ENCODE measurements around the gene TMEM164.

The TMEM164 gene

DNA sequence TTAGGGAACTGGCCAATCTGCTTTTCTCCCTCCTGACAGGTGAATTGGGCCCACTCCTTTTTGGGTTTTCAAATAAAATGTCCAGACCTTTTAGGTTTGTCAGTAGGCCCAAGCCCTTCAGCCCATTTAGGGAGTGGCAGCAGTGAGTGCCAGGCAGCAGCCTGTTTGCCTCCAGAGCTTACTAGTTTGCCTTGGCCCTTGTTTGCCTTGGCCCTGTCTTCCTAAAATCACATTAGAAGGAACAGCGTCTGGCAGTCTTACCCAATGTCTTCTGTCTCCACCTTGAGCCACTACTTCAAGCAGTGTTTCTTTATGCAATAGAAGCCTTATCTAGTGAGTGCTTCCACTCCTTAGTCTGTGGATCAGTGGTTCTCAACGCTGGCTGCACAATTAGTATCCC, 117.1 kb downstream of the TMEM164 start:
- no peak overlapping the region for H3K4me3 ChIP-seq (ENCODE audit: low read depth in 1 of 5, low read length in 5 of 5)
- no peaks in the 10 kb centered on the region for H3K27me3 ChIP-seq (ENCODE audit: control insufficient read depth in 5 of 5, insufficient read depth in 4 of 5, low read length in 5 of 5)
- H3K4me1 ChIP-seq (ENCODE audit: control insufficient read depth in 5 of 5, insufficient read depth in 5 of 5, low read length in 5 of 5): peaks cover 0 to 12% (median 0%) of the 10 kb centered on the region in 5 donors
- no peaks in the 10 kb centered on the region for H3K9me3 ChIP-seq (ENCODE audit: control insufficient read depth in 5 of 5, low read length in 5 of 5)
- peaks cover 0 to 11% (median 2%) of the 10 kb centered on the region in 5 donors for H3K36me3 ChIP-seq (ENCODE audit: control insufficient read depth in 5 of 5, insufficient read depth in 5 of 5, low read length in 5 of 5)
- H3K9ac ChIP-seq (ENCODE audit: low read length in 5 of 5): peak overlapping the region in 1 of 5 donors; percentile 57
- peak overlapping the region; percentile 12 for H3K27ac ChIP-seq (ENCODE audit: low read depth, low read length)

DNA sequence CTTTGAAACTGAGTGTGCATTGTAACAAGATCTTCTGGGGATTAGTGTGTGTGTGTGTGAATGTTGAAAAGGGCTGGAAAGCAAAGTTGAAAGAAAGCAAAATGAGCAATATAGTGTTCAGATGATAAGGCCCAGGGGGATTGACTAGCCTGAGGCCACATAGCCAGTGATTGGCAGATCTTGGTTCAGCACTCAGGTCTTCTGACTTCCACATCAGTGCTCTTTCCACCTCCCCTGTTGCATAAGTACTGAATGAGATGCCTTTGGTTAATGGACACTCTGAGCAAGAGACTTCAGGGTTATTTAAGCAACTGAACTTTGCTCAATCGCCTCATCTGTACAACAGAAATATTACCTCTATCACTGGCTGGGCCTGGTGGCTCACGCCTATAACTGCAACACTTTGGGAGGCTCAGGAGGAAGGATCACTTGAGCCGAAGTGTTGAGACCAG, 120.4 kb downstream of the TMEM164 start:
- H3K36me3 ChIP-seq (ENCODE audit: control insufficient read depth in 5 of 5, insufficient read depth in 5 of 5, low read length in 5 of 5): peaks cover 0 to 4% (median under 1%) of the 10 kb centered on the region in 5 donors
- no peak overlapping the region for H3K4me3 ChIP-seq (ENCODE audit: low read depth in 1 of 5, low read length in 5 of 5)
- H3K4me1 ChIP-seq (ENCODE audit: control insufficient read depth in 5 of 5, insufficient read depth in 5 of 5, low read length in 5 of 5): peaks cover 0 to 28% (median 0%) of the 10 kb centered on the region in 5 donors
- no peaks in the 10 kb centered on the region for H3K9me3 ChIP-seq (ENCODE audit: control insufficient read depth in 5 of 5, low read length in 5 of 5)
- peak overlapping the region; percentile 25 for H3K27ac ChIP-seq (ENCODE audit: low read depth, low read length)
- peaks cover 0 to 3% (median 0%) of the 10 kb centered on the region in 5 donors for H3K27me3 ChIP-seq (ENCODE audit: control insufficient read depth in 5 of 5, insufficient read depth in 4 of 5, low read length in 5 of 5)
- H3K9ac ChIP-seq (ENCODE audit: low read length in 5 of 5): no peak overlapping the region

DNA sequence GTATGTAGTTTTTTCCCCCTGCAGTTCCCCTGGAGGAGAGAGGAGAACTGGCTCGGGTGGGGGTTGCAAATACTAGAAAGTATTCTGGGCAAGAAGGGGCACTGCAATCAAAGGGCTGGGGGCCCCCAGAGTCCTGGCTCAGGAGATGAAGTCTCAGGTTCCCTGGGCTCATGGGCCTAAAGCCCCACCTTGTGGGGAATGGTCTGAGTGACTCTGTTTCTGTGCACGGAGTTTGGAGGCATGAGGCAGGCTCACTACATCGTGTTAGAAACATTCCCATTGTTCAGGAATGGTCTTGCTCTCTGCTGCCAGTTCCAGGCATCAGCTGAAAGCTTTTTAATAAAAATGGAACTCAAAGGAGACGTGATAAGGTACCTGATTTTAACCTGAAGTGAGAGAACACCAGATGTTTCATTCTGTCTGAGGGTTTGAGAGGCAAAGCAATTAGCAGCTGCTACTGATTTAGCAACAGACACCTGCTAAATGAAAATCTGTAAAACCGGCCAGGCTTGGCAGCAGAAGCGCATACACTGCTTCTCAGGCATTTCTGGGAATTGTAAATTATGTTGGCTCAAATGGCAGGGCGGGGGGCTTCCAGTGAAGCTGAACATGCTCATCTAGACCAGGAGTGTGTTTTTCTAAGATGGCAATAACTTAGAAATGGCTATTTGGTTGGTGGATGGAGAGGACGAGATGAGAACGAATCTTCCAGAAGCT, 122.7 kb downstream of the TMEM164 start:
- Histone ChIP-seq H3K36me3 (ENCODE audit: control insufficient read depth in 5 of 5, insufficient read depth in 5 of 5, low read length in 5 of 5) (no peaks in the 10 kb centered on the region), H3K27ac (ENCODE audit: low read depth, low read length) (peak overlapping the region; percentile 40), H3K27me3 (ENCODE audit: control insufficient read depth in 5 of 5, insufficient read depth in 4 of 5, low read length in 5 of 5) (peaks cover 0 to 3% (median 0%) of the 10 kb centered on the region in 5 donors), H3K9me3 (ENCODE audit: control insufficient read depth in 5 of 5, low read length in 5 of 5) (no peaks in the 10 kb centered on the region), H3K4me3 (ENCODE audit: low read depth in 1 of 5, low read length in 5 of 5) (no peak overlapping the region), H3K9ac (ENCODE audit: low read length in 5 of 5) (no peak overlapping the region), H3K4me1 (ENCODE audit: control insufficient read depth in 5 of 5, insufficient read depth in 5 of 5, low read length in 5 of 5) (peaks cover 0 to 20% (median 0%) of the 10 kb centered on the region in 5 donors)

DNA sequence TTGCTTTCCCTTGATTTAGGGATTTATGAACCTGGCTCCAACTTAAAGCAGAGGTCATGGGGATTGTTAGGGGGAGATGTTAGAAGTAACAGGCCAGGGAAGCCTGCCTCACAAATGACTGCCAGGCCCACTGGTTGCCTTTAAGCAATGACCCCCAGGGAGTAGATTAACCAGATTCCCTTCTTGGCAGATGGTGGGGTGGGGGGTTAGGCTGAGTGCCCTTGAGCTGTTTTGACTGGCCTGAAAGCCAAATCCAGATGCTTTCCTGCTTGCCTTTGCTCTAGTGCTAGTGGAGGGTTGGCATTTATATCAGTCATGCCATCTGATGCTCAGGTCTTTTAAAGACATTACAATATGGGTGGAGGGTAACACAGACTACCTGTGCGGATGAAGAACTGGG, 128.1 kb downstream of the TMEM164 start:
- Histone ChIP-seq H3K4me3 (ENCODE audit: low read depth in 1 of 5, low read length in 5 of 5) (no peak overlapping the region), H3K9me3 (ENCODE audit: control insufficient read depth in 5 of 5, low read length in 5 of 5) (no peaks in the 10 kb centered on the region), H3K27ac (ENCODE audit: low read depth, low read length) (no peak overlapping the region), H3K4me1 (ENCODE audit: control insufficient read depth in 5 of 5, insufficient read depth in 5 of 5, low read length in 5 of 5) (peaks cover 0 to 19% (median 2%) of the 10 kb centered on the region in 5 donors), H3K9ac (ENCODE audit: low read length in 5 of 5) (no peak overlapping the region), H3K36me3 (ENCODE audit: control insufficient read depth in 5 of 5, insufficient read depth in 5 of 5, low read length in 5 of 5) (peaks cover 0 to 2% (median 0%) of the 10 kb centered on the region in 5 donors), H3K27me3 (ENCODE audit: control insufficient read depth in 5 of 5, insufficient read depth in 4 of 5, low read length in 5 of 5) (peaks cover 0 to 3% (median 0%) of the 10 kb centered on the region in 5 donors)

DNA sequence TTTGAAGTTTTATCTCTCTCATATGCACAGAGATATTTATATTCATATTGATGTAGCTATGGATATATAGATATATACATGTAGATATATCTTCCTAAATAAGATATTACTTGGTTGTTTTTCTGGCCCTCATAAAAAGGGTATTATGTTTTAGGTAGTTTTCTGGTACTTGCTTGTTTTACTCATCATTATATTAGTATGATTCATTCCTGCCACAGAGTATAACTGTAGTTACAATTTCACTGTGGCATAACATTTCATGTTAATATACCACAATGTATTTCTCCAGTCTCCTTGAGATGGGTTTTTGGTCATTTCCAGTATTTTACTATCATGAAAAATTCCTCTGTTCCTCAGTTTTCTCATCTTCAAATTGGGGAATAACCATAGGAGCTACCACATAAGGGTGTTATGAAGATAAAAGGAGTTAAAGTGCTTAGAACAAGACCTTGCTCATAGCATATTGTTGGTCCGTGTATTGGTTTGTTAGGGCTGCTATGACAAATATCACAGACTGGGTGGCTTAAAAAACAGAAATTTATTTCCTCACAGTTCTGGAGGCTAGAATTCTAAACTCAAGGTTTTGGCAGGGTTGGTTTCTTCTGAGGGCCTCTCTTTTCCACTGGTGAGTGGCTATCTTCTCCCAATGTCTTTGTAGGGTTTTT, 129.7 kb downstream of the TMEM164 start:
- Histone ChIP-seq H3K4me1 (ENCODE audit: control insufficient read depth in 5 of 5, insufficient read depth in 5 of 5, low read length in 5 of 5) (peaks cover 0 to 12% (median 2%) of the 10 kb centered on the region in 5 donors), H3K9ac (ENCODE audit: low read length in 5 of 5) (no peak overlapping the region), H3K27ac (ENCODE audit: low read depth, low read length) (no peak overlapping the region), H3K36me3 (ENCODE audit: control insufficient read depth in 5 of 5, insufficient read depth in 5 of 5, low read length in 5 of 5) (peaks cover 0 to 2% (median 0%) of the 10 kb centered on the region in 5 donors), H3K27me3 (ENCODE audit: control insufficient read depth in 5 of 5, insufficient read depth in 4 of 5, low read length in 5 of 5) (peaks cover 0 to 3% (median 0%) of the 10 kb centered on the region in 5 donors), H3K4me3 (ENCODE audit: low read depth in 1 of 5, low read length in 5 of 5) (no peak overlapping the region), H3K9me3 (ENCODE audit: control insufficient read depth in 5 of 5, low read length in 5 of 5) (no peaks in the 10 kb centered on the region)

DNA sequence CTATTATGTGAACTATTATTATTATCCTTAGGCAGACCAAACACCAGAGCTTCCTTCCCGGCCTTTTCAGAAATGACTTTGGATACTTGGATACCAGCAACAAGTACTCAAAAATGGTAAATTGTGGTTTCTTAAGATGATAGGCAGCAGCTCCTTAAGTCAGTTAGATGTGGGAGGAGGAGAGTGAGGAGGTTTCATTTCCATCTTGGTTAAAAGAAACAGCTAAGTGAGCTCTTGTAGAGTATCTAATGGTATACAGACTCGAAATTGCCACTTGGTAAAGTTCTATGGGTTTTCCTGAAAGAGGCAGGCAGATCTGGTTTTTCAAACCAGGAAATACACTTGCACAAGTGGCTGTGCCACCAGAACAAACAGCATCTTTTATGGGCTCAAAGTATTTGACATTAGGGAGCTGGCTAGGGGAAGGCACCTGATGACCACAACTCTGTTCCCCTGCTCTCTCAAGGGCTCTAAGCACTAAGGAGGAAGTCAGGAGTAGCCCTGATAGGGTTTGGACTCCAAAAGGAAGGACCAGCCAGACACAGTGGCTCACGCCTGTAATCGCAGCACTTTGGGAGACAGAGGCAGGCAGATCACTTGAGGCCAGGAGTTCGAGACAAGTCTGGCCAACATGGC, 130.9 kb downstream of the TMEM164 start:
- Histone ChIP-seq H3K27me3 (ENCODE audit: control insufficient read depth in 5 of 5, insufficient read depth in 4 of 5, low read length in 5 of 5) (peaks cover 0 to 7% (median 0%) of the 10 kb centered on the region in 5 donors), H3K4me1 (ENCODE audit: control insufficient read depth in 5 of 5, insufficient read depth in 5 of 5, low read length in 5 of 5) (peaks cover 0 to 12% (median 2%) of the 10 kb centered on the region in 5 donors), H3K9me3 (ENCODE audit: control insufficient read depth in 5 of 5, low read length in 5 of 5) (no peaks in the 10 kb centered on the region), H3K9ac (ENCODE audit: low read length in 5 of 5) (no peak overlapping the region), H3K4me3 (ENCODE audit: low read depth in 1 of 5, low read length in 5 of 5) (no peak overlapping the region), H3K36me3 (ENCODE audit: control insufficient read depth in 5 of 5, insufficient read depth in 5 of 5, low read length in 5 of 5) (peaks cover 0 to 2% (median 0%) of the 10 kb centered on the region in 5 donors), H3K27ac (ENCODE audit: low read depth, low read length) (no peak overlapping the region)

DNA sequence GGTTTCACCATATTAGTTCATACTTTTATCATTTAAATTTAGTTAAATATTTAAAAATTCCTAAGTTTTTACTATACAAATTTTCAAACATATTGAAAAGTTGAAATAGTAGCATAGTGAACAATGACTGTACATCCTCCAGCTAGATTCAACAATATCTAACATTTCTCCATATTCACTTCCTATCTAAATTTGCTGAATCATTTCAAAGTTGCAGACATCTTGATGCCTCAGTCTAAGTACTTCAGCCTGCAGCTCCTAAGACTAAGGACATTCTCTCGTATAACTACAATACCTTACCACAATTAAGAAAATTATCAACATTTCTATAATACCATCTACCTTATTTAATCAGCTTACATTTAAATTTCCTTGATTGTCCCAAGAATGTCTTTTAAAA, 132.7 kb downstream of the TMEM164 start:
- Histone ChIP-seq H3K4me3 (ENCODE audit: low read depth in 1 of 5, low read length in 5 of 5) (no peak overlapping the region), H3K9me3 (ENCODE audit: control insufficient read depth in 5 of 5, low read length in 5 of 5) (no peaks in the 10 kb centered on the region), H3K27me3 (ENCODE audit: control insufficient read depth in 5 of 5, insufficient read depth in 4 of 5, low read length in 5 of 5) (peaks cover 0 to 7% (median 0%) of the 10 kb centered on the region in 5 donors), H3K4me1 (ENCODE audit: control insufficient read depth in 5 of 5, insufficient read depth in 5 of 5, low read length in 5 of 5) (peaks cover 0 to 12% (median 5%) of the 10 kb centered on the region in 5 donors), H3K27ac (ENCODE audit: low read depth, low read length) (no peak overlapping the region), H3K36me3 (ENCODE audit: control insufficient read depth in 5 of 5, insufficient read depth in 5 of 5, low read length in 5 of 5) (peaks cover 0 to 2% (median 0%) of the 10 kb centered on the region in 5 donors), H3K9ac (ENCODE audit: low read length in 5 of 5) (no peak overlapping the region)

DNA sequence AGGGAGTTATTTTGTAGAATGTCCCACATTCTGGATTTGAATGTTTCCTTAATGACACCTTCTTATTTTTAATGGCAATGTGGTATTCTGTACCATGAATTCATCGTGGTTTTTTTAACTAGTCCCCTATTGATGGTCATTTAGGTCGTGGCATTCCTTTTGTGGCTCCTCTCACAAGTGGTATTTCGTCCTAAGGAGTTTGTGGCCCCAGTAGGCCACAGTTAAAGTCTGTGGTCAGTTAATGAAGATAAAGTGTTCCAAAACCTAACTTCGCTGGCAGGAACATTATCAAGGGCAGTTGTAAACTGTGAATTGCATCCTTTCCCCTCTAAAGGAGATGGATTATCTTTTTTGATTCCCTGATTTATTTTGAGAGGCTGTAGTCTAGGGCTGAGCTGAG, 133.2 kb downstream of the TMEM164 start:
- Histone ChIP-seq H3K27ac (ENCODE audit: low read depth, low read length) (no peak overlapping the region), H3K9me3 (ENCODE audit: control insufficient read depth in 5 of 5, low read length in 5 of 5) (no peaks in the 10 kb centered on the region), H3K4me1 (ENCODE audit: control insufficient read depth in 5 of 5, insufficient read depth in 5 of 5, low read length in 5 of 5) (peaks cover 0 to 7% (median 4%) of the 10 kb centered on the region in 5 donors), H3K27me3 (ENCODE audit: control insufficient read depth in 5 of 5, insufficient read depth in 4 of 5, low read length in 5 of 5) (peaks cover 0 to 7% (median 0%) of the 10 kb centered on the region in 5 donors), H3K36me3 (ENCODE audit: control insufficient read depth in 5 of 5, insufficient read depth in 5 of 5, low read length in 5 of 5) (peaks cover 0 to 2% (median 0%) of the 10 kb centered on the region in 5 donors), H3K9ac (ENCODE audit: low read length in 5 of 5) (no peak overlapping the region), H3K4me3 (ENCODE audit: low read depth in 1 of 5, low read length in 5 of 5) (no peak overlapping the region)

DNA sequence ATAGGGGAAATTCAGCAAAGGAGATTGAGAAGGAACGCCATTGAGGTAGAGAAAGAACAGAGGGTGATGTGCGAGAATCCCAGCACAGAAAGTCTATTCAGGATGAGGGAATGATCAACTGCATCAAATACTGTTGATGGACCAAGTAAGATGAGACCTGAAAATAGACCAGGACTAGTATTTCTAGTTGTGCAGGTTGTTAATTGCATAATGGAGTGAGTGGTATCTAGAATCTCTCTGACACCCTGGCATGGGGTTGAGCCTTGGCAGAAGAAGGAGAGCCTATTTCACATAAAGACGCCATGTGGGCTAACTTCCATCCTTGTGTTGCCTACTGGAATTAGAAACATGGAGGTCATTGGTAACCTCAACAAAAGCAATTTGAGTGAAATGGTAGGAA, 135.6 kb downstream of the TMEM164 start:
- Histone ChIP-seq H3K36me3 (ENCODE audit: control insufficient read depth in 5 of 5, insufficient read depth in 5 of 5, low read length in 5 of 5) (no peaks in the 10 kb centered on the region), H3K4me1 (ENCODE audit: control insufficient read depth in 5 of 5, insufficient read depth in 5 of 5, low read length in 5 of 5) (peaks cover 3 to 20% (median 17%) of the 10 kb centered on the region in 5 donors), H3K9ac (ENCODE audit: low read length in 5 of 5) (no peak overlapping the region), H3K27ac (ENCODE audit: low read depth, low read length) (no peak overlapping the region), H3K4me3 (ENCODE audit: low read depth in 1 of 5, low read length in 5 of 5) (no peak overlapping the region), H3K9me3 (ENCODE audit: control insufficient read depth in 5 of 5, low read length in 5 of 5) (no peaks in the 10 kb centered on the region), H3K27me3 (ENCODE audit: control insufficient read depth in 5 of 5, insufficient read depth in 4 of 5, low read length in 5 of 5) (peaks cover 0 to 10% (median 2%) of the 10 kb centered on the region in 5 donors)

All from subcutaneous abdominal adipose tissue (tissue), 5 donors.